ENCODE results near the gene PQBP1.

Gene PQBP1

DNA sequence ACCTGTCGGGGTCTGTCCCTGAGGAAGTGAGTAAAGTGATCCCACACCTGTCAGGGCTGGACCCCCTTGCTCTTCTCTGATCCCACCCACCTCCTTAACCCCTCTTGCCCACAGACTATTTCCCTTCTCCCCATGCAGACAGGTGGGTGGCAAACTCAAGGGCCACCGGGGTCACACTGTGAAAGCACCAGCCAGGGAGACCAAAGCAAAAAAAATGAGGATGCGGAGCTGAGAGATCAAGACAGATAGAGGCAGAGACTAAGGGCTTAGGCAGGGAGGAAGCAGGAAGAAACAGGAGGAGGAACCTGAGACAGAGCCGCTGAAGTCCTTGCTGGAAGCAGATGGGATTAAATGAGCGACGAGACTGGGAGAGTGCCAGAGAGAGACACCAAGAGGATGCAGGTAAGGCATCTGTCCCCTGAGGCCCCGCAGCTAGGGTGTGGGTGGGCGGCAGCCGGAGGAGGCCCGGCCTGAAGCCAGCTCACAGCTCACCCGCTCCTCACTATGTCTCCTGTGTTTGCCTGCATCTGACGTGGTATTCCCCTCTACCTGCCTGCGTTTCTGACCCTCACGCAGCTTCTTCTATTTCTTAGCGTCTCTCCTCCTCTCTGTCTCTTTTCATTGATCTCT, 7.3 kb upstream of the PQBP1 start:
- H3K4me3 ChIP-seq (ENCODE audit: low read length in 2 of 2) = peak overlapping the region; percentile 40 to 69
- peak overlapping the region; percentile 61 to 68 for H3K9ac ChIP-seq (ENCODE audit: low read length in 2 of 2)
- H3K36me3 ChIP-seq (ENCODE audit: control insufficient read depth in 2 of 2, insufficient read depth in 2 of 2, low read length in 2 of 2) = peaks cover 0 to 5% of the 10 kb centered on the region in 2 donors
- no peak overlapping the region for H3K27ac ChIP-seq (ENCODE audit: low read length)
- peaks cover 8% of the 10 kb centered on the region for H3K4me1 ChIP-seq (ENCODE audit: control insufficient read depth, insufficient read depth, low read length)
- no peaks in the 10 kb centered on the region for H3K9me3 ChIP-seq (ENCODE audit: control insufficient read depth in 2 of 2, low read length in 2 of 2)
- peaks cover 0 to 5% of the 10 kb centered on the region in 2 donors for H3K27me3 ChIP-seq (ENCODE audit: control insufficient read depth in 1 of 2, insufficient read depth in 2 of 2, low read length in 2 of 2)

DNA sequence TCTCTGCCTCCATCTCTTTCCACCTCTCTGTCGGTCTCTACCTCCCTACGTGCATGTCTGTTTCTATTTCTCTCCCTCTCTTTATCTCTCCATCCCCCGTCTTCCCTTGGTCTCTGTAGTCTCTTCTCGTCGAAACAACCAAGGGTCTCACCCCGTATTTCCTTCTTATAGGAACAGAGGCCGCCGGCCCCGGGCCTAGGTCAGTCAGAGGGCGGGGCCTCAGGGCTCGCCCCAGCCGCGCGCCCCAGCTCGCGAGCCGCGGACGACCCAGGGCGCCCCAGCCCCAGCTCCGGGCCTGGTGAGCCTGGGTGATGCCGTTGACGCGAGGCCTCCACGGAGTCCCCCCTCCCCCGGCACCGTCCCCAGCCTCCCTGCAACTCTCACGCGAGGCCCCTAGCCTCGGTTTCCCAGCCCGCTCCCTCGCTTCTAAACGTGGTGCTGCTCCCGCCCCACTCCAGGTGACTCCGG, 6.8 kb upstream of the PQBP1 start:
- peak overlapping the region; percentile 40 to 69 for H3K4me3 ChIP-seq (ENCODE audit: low read length in 2 of 2)
- peaks cover 0 to 5% of the 10 kb centered on the region in 2 donors for H3K36me3 ChIP-seq (ENCODE audit: control insufficient read depth in 2 of 2, insufficient read depth in 2 of 2, low read length in 2 of 2)
- peaks cover 0 to 5% of the 10 kb centered on the region in 2 donors for H3K27me3 ChIP-seq (ENCODE audit: control insufficient read depth in 1 of 2, insufficient read depth in 2 of 2, low read length in 2 of 2)
- H3K9me3 ChIP-seq (ENCODE audit: control insufficient read depth in 2 of 2, low read length in 2 of 2) = no peaks in the 10 kb centered on the region
- peaks cover 8% of the 10 kb centered on the region for H3K4me1 ChIP-seq (ENCODE audit: control insufficient read depth, insufficient read depth, low read length)
- H3K9ac ChIP-seq (ENCODE audit: low read length in 2 of 2) = peak overlapping the region; percentile 61 to 68
- no peak overlapping the region for H3K27ac ChIP-seq (ENCODE audit: low read length)

DNA sequence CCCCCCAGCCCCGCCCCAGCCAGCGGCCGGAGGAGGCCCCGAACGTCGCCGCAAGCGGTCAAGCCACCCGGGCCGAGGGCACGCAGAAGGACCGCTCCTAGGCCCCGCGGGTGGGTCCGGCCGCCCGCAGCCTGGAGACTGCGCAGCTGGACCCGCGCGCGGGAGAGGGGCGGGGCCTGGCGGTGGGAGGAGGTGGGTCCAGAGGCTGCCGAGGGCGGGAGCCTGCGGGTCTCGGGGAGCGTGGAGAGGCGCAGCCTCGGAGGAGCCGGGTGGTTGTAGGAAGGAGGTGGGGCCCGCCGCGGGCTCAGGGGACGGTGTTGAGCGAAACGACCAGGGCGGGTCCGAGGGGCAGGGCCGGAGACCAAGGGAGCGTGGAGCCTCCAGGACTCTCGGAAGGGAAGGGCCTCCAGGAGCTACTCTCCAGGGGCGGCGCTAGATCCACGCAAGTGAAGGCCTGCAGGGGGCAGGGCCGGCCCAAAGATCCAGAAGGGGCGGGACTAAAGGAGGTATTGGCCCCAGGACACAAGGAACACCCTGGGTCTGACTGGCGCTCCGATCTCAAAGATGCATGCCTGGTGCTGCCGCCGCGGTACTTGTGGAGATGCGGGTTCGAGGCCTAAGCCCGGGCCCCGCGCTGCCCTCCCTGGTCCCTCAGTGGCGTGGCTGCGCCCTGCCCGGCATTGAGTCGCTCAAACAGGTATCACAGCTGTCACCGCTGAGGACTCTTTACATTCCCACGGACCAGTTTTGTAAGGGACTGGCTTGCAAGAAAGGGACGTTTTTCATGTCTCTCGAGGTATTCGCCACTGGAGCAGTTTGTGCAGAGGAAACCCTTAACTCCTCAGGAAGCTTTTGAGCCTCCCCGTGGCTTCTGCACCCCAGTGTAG, 6.1 kb upstream of the PQBP1 start:
- peak overlapping the region in 1 of 2 donors; percentile 61 for H3K9ac ChIP-seq (ENCODE audit: low read length in 2 of 2)
- H3K36me3 ChIP-seq (ENCODE audit: control insufficient read depth in 2 of 2, insufficient read depth in 2 of 2, low read length in 2 of 2) = peaks cover 0 to 5% of the 10 kb centered on the region in 2 donors
- peak overlapping the region; percentile 40 to 69 for H3K4me3 ChIP-seq (ENCODE audit: low read length in 2 of 2)
- peaks cover 12% of the 10 kb centered on the region for H3K4me1 ChIP-seq (ENCODE audit: control insufficient read depth, insufficient read depth, low read length)
- no peak overlapping the region for H3K27ac ChIP-seq (ENCODE audit: low read length)
- no peaks in the 10 kb centered on the region for H3K9me3 ChIP-seq (ENCODE audit: control insufficient read depth in 2 of 2, low read length in 2 of 2)
- peaks cover 0 to 5% of the 10 kb centered on the region in 2 donors for H3K27me3 ChIP-seq (ENCODE audit: control insufficient read depth in 1 of 2, insufficient read depth in 2 of 2, low read length in 2 of 2)

GRCh38 chrX:48892896-48893295, 4.8 kb upstream of the PQBP1 start:
- Histone ChIP-seq H3K9me3 (ENCODE audit: control insufficient read depth in 2 of 2, low read length in 2 of 2) (no peaks in the 10 kb centered on the region), H3K36me3 (ENCODE audit: control insufficient read depth in 2 of 2, insufficient read depth in 2 of 2, low read length in 2 of 2) (peaks cover 0 to 5% of the 10 kb centered on the region in 2 donors), H3K4me3 (ENCODE audit: low read length in 2 of 2) (no peak overlapping the region), H3K4me1 (ENCODE audit: control insufficient read depth, insufficient read depth, low read length) (peaks cover 15% of the 10 kb centered on the region), H3K27me3 (ENCODE audit: control insufficient read depth in 1 of 2, insufficient read depth in 2 of 2, low read length in 2 of 2) (peaks cover 0 to 5% of the 10 kb centered on the region in 2 donors), H3K9ac (ENCODE audit: low read length in 2 of 2) (no peak overlapping the region), H3K27ac (ENCODE audit: low read length) (no peak overlapping the region)

DNA sequence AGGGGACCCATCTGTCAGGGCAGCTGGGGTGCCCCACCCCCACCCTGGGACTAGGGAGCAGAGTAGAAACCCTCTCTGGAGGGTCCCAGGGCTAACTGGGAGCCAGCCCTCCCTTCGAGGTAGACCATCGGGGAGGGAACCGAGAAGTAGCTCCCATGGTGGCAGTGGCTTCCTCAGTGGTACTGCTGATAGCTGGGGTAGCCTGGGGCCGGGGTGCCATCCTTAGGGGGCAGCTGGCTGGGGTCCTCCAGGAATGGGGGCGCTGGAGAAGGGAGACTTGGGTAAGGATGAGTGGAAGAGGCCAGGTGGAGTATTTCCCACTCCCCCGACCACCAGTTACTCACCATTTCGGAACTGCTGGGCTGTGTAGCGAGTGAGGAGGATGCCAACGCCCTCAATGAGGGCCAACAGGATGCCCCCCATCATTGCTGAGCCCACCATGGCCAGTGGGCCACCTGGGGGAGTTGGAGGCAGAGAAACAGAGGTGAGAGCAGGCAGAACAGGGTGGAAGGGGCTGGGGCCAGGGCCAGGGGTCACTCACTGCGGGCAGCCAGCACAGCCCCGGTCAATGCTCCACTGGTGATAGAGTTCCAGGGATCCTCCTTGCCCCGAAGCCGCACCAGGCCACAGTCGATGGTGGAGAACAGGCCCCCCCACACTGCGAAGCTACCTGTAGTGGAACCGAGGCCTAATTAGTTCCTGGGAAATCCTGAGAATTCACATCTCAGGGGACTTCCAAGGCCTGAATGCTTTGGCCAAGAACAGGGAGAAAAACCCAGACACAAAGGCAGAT, 4.0 kb upstream of the PQBP1 start:
- peaks cover 19% of the 10 kb centered on the region for H3K4me1 ChIP-seq (ENCODE audit: control insufficient read depth, insufficient read depth, low read length)
- no peak overlapping the region for H3K9ac ChIP-seq (ENCODE audit: low read length in 2 of 2)
- H3K27me3 ChIP-seq (ENCODE audit: control insufficient read depth in 1 of 2, insufficient read depth in 2 of 2, low read length in 2 of 2) = peaks cover 0 to 5% of the 10 kb centered on the region in 2 donors
- H3K36me3 ChIP-seq (ENCODE audit: control insufficient read depth in 2 of 2, insufficient read depth in 2 of 2, low read length in 2 of 2) = peaks cover 0 to 5% of the 10 kb centered on the region in 2 donors
- H3K27ac ChIP-seq (ENCODE audit: low read length) = no peak overlapping the region
- no peaks in the 10 kb centered on the region for H3K9me3 ChIP-seq (ENCODE audit: control insufficient read depth in 2 of 2, low read length in 2 of 2)
- no peak overlapping the region for H3K4me3 ChIP-seq (ENCODE audit: low read length in 2 of 2)

- peaks cover 3 to 5% of the 10 kb centered on the region in 2 donors for H3K36me3 ChIP-seq (ENCODE audit: control insufficient read depth in 2 of 2, insufficient read depth in 2 of 2, low read length in 2 of 2)
These were observed 2.8 kb upstream of the PQBP1 start for GRCh38 chrX:48894891-48895290.

DNA sequence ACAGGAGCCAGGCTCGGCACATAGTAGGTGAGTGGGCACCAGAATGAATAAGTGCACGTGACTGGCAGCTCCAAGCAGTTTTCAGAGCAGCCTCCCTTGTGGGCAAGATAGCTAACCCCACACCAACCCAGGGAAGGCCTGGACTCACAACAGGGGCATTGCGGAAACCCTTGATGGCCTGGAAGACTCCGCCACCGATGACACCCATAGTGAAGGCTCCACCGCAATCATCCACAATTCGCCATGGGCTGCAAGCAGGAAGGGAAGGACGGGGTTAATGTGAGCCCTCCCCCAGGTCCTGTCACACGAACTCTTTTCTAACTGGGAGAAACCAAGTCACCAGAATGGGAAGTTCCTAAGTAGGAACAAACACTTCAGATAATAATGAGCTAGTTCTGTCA, 1.1 kb upstream of the PQBP1 start:
- Histone ChIP-seq H3K9me3 (ENCODE audit: control insufficient read depth in 2 of 2, low read length in 2 of 2) (no peaks in the 10 kb centered on the region), H3K4me3 (ENCODE audit: low read length in 2 of 2) (peak overlapping the region; percentile 84 to 93), H3K4me1 (ENCODE audit: control insufficient read depth, insufficient read depth, low read length) (peaks cover 16% of the 10 kb centered on the region), H3K9ac (ENCODE audit: low read length in 2 of 2) (peak overlapping the region; percentile 96 to 98), H3K36me3 (ENCODE audit: control insufficient read depth in 2 of 2, insufficient read depth in 2 of 2, low read length in 2 of 2) (peaks cover 8 to 10% of the 10 kb centered on the region in 2 donors), H3K27me3 (ENCODE audit: control insufficient read depth in 1 of 2, insufficient read depth in 2 of 2, low read length in 2 of 2) (peaks cover 0 to 2% of the 10 kb centered on the region in 2 donors), H3K27ac (ENCODE audit: low read length) (peak overlapping the region; percentile 94)

More at GRCh38 chrX:48894891-48895290, 2.8 kb upstream of the PQBP1 start:
- peaks cover 0 to 5% of the 10 kb centered on the region in 2 donors for H3K27me3 ChIP-seq (ENCODE audit: control insufficient read depth in 1 of 2, insufficient read depth in 2 of 2, low read length in 2 of 2)
- H3K27ac ChIP-seq (ENCODE audit: low read length) = no peak overlapping the region
- no peak overlapping the region for H3K4me3 ChIP-seq (ENCODE audit: low read length in 2 of 2)
- no peak overlapping the region for H3K9ac ChIP-seq (ENCODE audit: low read length in 2 of 2)
- peaks cover 19% of the 10 kb centered on the region for H3K4me1 ChIP-seq (ENCODE audit: control insufficient read depth, insufficient read depth, low read length)
- no peaks in the 10 kb centered on the region for H3K9me3 ChIP-seq (ENCODE audit: control insufficient read depth in 2 of 2, low read length in 2 of 2)

- peak overlapping the region; percentile 96 to 98 for H3K9ac ChIP-seq (ENCODE audit: low read length in 2 of 2)
- H3K4me1 ChIP-seq (ENCODE audit: control insufficient read depth, insufficient read depth, low read length) = peaks cover 12% of the 10 kb centered on the region
- H3K27ac ChIP-seq (ENCODE audit: low read length) = peak overlapping the region; percentile 94
- H3K36me3 ChIP-seq (ENCODE audit: control insufficient read depth in 2 of 2, insufficient read depth in 2 of 2, low read length in 2 of 2) = peaks cover 8 to 14% of the 10 kb centered on the region in 2 donors
- no peaks in the 10 kb centered on the region for H3K9me3 ChIP-seq (ENCODE audit: control insufficient read depth in 2 of 2, low read length in 2 of 2)
- H3K4me3 ChIP-seq (ENCODE audit: low read length in 2 of 2) = peak overlapping the region; percentile 84 to 93
- peaks cover 0 to 2% of the 10 kb centered on the region in 2 donors for H3K27me3 ChIP-seq (ENCODE audit: control insufficient read depth in 1 of 2, insufficient read depth in 2 of 2, low read length in 2 of 2)
These were observed 539 bp upstream of the PQBP1 start for GRCh38 chrX:48897157-48897624.

- Histone ChIP-seq H3K4me1 (ENCODE audit: control insufficient read depth, insufficient read depth, low read length) (peaks cover 12% of the 10 kb centered on the region), H3K4me3 (ENCODE audit: low read length in 2 of 2) (no peak overlapping the region), H3K9ac (ENCODE audit: low read length in 2 of 2) (no peak overlapping the region), H3K27me3 (ENCODE audit: control insufficient read depth in 1 of 2, insufficient read depth in 2 of 2, low read length in 2 of 2) (peaks cover 0 to 2% of the 10 kb centered on the region in 2 donors), H3K9me3 (ENCODE audit: control insufficient read depth in 2 of 2, low read length in 2 of 2) (no peaks in the 10 kb centered on the region), H3K27ac (ENCODE audit: low read length) (no peak overlapping the region), H3K36me3 (ENCODE audit: control insufficient read depth in 2 of 2, insufficient read depth in 2 of 2, low read length in 2 of 2) (peaks cover 8 to 20% of the 10 kb centered on the region in 2 donors)
These were observed 1.3 kb downstream of the PQBP1 start for GRCh38 chrX:48899078-48899410.

GRCh38 chrX:48901069-48901468, 3.3 kb downstream of the PQBP1 start:
- Histone ChIP-seq H3K9ac (ENCODE audit: low read length in 2 of 2) (no peak overlapping the region), H3K36me3 (ENCODE audit: control insufficient read depth in 2 of 2, insufficient read depth in 2 of 2, low read length in 2 of 2) (peaks cover 8 to 16% of the 10 kb centered on the region in 2 donors), H3K27ac (ENCODE audit: low read length) (no peak overlapping the region), H3K27me3 (ENCODE audit: control insufficient read depth in 1 of 2, insufficient read depth in 2 of 2, low read length in 2 of 2) (no peaks in the 10 kb centered on the region), H3K4me3 (ENCODE audit: low read length in 2 of 2) (no peak overlapping the region), H3K9me3 (ENCODE audit: control insufficient read depth in 2 of 2, low read length in 2 of 2) (no peaks in the 10 kb centered on the region), H3K4me1 (ENCODE audit: control insufficient read depth, insufficient read depth, low read length) (peaks cover 12% of the 10 kb centered on the region)
